Measurements from ENCODE around the gene MAP3K5.

DNA sequence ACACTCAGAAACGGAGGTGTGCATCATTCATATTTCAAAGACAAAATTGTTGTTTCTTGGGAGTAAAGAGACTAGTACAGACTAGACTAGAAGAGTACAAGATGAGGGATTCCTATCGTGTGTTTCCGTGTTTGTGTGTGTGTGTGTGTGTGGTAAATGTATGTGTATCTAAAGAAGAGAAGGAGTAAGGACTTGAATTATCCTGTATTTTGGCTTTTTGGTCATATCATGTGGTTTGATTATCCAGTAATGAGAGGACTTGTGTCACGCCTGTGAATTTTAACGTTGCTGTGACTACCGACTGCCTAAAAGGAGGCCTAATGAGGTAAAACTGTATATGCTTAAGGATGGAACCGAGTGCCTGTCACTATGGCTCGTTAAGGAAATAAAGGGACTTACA is 197.6 kb downstream of the MAP3K5 start:
- TF ChIP-seq, protein P1, sequence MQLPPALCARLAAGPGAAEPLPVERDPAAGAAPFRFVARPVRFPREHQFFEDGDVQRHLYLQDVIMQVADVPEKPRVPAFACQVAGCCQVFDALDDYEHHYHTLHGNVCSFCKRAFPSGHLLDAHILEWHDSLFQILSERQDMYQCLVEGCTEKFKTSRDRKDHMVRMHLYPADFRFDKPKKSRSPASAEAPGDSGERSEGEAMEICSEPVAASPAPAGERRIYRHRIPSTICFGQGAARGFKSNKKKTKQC (CRISPR knock-in tag; IDR thresholded peaks at IDR 0.05), result no peak
- no peak for TF ChIP-seq ATF3 (IDR thresholded peaks at IDR 0.05)
- no peak for TF ChIP-seq ATF3 (CRISPR knock-in tag; conservative IDR thresholded peaks at IDR 0.05)
- TF ChIP-seq TARDBP (IDR thresholded peaks at IDR 0.05), result no peak
- TF ChIP-seq BCL6 (CRISPR knock-in tag; IDR thresholded peaks at IDR 0.05), result no peak
- no peak for TF ChIP-seq ESRRA (IDR thresholded peaks at IDR 0.05; ENCODE audit: borderline replicate concordance, low read depth)
- TF ChIP-seq POLR2A (conservative IDR thresholded peaks at IDR 0.05), result no peak
- no peak for TF ChIP-seq SOX6 (IDR thresholded peaks at IDR 0.05)
